ENCODE data around the gene ERBB2. TPM values are rescaled to one million over a fixed set of nuclear protein-coding genes. Genes with fewer than 3 reads are reported as not detected.

Gene ERBB2
- total and polyA plus RNA-seq, 2 experiments from 2014 or later = 30.3 to 55.4 TPM

DNA sequence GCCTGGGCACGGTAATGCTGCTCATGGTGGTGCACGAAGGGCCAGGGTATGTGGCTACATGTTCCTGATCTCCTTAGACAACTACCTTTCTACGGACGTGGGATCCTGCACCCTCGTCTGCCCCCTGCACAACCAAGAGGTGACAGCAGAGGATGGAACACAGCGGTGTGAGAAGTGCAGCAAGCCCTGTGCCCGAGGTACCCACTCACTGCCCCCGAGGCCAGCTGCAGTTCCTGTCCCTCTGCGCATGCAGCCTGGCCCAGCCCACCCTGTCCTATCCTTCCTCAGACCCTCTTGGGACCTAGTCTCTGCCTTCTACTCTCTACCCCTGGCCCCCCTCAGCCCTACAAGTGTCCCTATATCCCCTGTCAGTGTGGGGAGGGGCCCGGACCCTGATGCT lies 12.0 kb downstream of the ERBB2 start:
- 95 to 99% methylated on average over 10 of the region's 10 CpGs for WGBS, 2 experiments (ENCODE audit: low coverage in 1 of 2, low lambda C conversion rate in 2 of 2, missing lambda C conversion rate in 2 of 2)
- no peaks in the 10 kb centered on the region for H4K20me1 ChIP-seq (ENCODE audit: insufficient read depth)
- H3K27me3 ChIP-seq (replicated peaks; ENCODE audit: insufficient read depth) = no peaks in the 10 kb centered on the region
- H3K4me3 ChIP-seq = no peak overlapping the region
- H3K4me1 ChIP-seq (ENCODE audit: insufficient read depth) = no peaks in the 10 kb centered on the region
- DNase-seq = no peak
- no peak overlapping the region for H3K27ac ChIP-seq
- in situ Hi-C loops (cut with MboI) = no loop called here
- H3K79me2 ChIP-seq (ENCODE audit: insufficient read depth) = no peaks in the 10 kb centered on the region
- H3F3A ChIP-seq (ENCODE audit: insufficient read depth) = no peaks in the 10 kb centered on the region
- no peaks in the 10 kb centered on the region for H3K9me2 ChIP-seq (ENCODE audit: insufficient read depth)
- TF ChIP-seq EZH2 (IDR thresholded peaks at IDR 0.05; ENCODE audit: insufficient read depth, poor library complexity, severe bottlenecking) (no peak), EZH2phosphoT487 (IDR thresholded peaks at IDR 0.05; ENCODE audit: insufficient read depth, low read depth) (no peak)
- H3K4me2 ChIP-seq (ENCODE audit: unreplicated experiment) = no peak overlapping the region
- H3K36me3 ChIP-seq (ENCODE audit: low read depth) = no peaks in the 10 kb centered on the region; the same call in 1 of the 2 replicates
- no peaks in the 10 kb centered on the region for H3K9me3 ChIP-seq (ENCODE audit: low read depth)
- no peak overlapping the region for H2AFZ ChIP-seq
- H3K9ac ChIP-seq = no peak overlapping the region

DNA sequence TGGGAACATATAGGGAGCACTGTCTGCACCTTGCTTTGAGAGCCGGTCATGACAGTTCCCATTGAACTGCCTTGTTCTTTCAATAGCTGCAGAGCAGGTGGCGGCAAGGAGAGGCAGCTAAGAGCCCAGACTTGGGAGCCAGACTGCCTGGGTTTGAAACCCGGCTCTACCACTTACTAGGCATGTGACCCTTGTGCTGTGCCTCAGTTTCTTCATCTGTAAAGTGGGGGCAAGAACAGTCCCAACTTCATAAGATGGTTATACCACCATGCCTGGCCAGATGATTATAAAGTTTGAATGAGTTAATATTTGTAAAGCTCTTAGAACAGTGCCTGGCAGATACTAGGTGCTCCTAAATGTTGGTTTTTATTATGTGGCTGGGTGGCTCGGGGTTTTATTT lies 14.4 kb downstream of the ERBB2 start:
- Histone ChIP-seq H2AFZ (no peak overlapping the region), H3F3A (ENCODE audit: insufficient read depth) (peaks cover 5% of the 10 kb centered on the region; the same call in 1 of the 2 replicates), H3K27ac (no peak overlapping the region), H3K9me3 (ENCODE audit: low read depth) (no peaks in the 10 kb centered on the region), H3K4me1 (ENCODE audit: insufficient read depth) (no peaks in the 10 kb centered on the region), H3K4me3 (no peak overlapping the region), H3K79me2 (ENCODE audit: insufficient read depth) (no peaks in the 10 kb centered on the region), H3K27me3 (replicated peaks; ENCODE audit: insufficient read depth) (no peaks in the 10 kb centered on the region), H3K9me2 (ENCODE audit: insufficient read depth) (no peaks in the 10 kb centered on the region), H4K20me1 (ENCODE audit: insufficient read depth) (no peaks in the 10 kb centered on the region), H3K4me2 (ENCODE audit: unreplicated experiment) (no peak overlapping the region), H3K9ac (no peak overlapping the region), H3K36me3 (ENCODE audit: low read depth) (peaks cover 5% of the 10 kb centered on the region; the same call in 1 of the 2 replicates)
- DNase-seq = no peak
- in situ Hi-C loops (cut with MboI) = no loop called here
- TF ChIP-seq EZH2phosphoT487 (IDR thresholded peaks at IDR 0.05; ENCODE audit: insufficient read depth, low read depth) = no peak
- TF ChIP-seq EZH2 (IDR thresholded peaks at IDR 0.05; ENCODE audit: insufficient read depth, poor library complexity, severe bottlenecking) = no peak
- WGBS, 2 experiments (ENCODE audit: low coverage in 1 of 2, low lambda C conversion rate in 2 of 2, missing lambda C conversion rate in 2 of 2) = 97 to 98% methylated on average over 4 of the region's 4 CpGs

DNA sequence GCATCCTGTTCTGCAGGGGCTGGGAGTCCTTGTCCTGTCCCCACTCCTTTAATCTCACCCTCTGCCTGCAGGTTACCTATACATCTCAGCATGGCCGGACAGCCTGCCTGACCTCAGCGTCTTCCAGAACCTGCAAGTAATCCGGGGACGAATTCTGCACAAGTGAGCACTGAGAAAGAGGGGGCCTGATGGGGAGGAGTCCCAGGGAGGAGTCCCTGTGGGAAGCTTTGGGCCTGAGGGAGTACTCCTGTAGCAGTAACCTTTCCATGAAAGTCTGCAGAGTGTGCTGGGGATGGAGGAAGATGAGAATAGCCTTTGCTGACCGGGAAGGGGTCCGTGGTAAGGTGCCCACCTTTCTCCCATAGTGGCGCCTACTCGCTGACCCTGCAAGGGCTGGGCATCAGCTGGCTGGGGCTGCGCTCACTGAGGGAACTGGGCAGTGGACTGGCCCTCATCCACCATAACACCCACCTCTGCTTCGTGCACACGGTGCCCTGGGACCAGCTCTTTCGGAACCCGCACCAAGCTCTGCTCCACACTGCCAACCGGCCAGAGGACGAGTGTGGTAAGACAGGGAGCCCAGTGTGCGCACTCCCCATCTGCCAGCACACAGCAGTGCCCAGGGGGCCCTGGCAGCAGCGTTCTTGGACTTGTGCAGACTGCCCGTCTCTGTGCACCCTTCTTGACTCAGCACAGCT lies 15.7 kb downstream of the ERBB2 start:
- H3K27ac ChIP-seq = no peak overlapping the region
- WGBS, 2 experiments (ENCODE audit: low coverage in 1 of 2, low lambda C conversion rate in 2 of 2, missing lambda C conversion rate in 2 of 2) = 96 to 97% methylated on average over 17 to 18 of the region's 18 CpGs
- no peaks in the 10 kb centered on the region for H4K20me1 ChIP-seq (ENCODE audit: insufficient read depth)
- in situ Hi-C loops (cut with MboI) = no loop called here
- H3F3A ChIP-seq (ENCODE audit: insufficient read depth) = peaks cover 5% of the 10 kb centered on the region; the same call in 1 of the 2 replicates
- H3K9me3 ChIP-seq (ENCODE audit: low read depth) = no peaks in the 10 kb centered on the region
- no peaks in the 10 kb centered on the region for H3K27me3 ChIP-seq (replicated peaks; ENCODE audit: insufficient read depth)
- no peak for TF ChIP-seq EZH2 (IDR thresholded peaks at IDR 0.05; ENCODE audit: insufficient read depth, poor library complexity, severe bottlenecking)
- TF ChIP-seq EZH2phosphoT487 (IDR thresholded peaks at IDR 0.05; ENCODE audit: insufficient read depth, low read depth) = no peak
- no peak overlapping the region for H3K4me2 ChIP-seq (ENCODE audit: unreplicated experiment)
- peaks cover 5% of the 10 kb centered on the region; the same call in 1 of the 2 replicates for H3K36me3 ChIP-seq (ENCODE audit: low read depth)
- no peak overlapping the region for H3K4me3 ChIP-seq
- no peak for DNase-seq
- H3K9ac ChIP-seq = no peak overlapping the region
- no peak overlapping the region for H2AFZ ChIP-seq
- H3K9me2 ChIP-seq (ENCODE audit: insufficient read depth) = no peaks in the 10 kb centered on the region
- H3K4me1 ChIP-seq (ENCODE audit: insufficient read depth) = no peaks in the 10 kb centered on the region
- H3K79me2 ChIP-seq (ENCODE audit: insufficient read depth) = no peaks in the 10 kb centered on the region

DNA sequence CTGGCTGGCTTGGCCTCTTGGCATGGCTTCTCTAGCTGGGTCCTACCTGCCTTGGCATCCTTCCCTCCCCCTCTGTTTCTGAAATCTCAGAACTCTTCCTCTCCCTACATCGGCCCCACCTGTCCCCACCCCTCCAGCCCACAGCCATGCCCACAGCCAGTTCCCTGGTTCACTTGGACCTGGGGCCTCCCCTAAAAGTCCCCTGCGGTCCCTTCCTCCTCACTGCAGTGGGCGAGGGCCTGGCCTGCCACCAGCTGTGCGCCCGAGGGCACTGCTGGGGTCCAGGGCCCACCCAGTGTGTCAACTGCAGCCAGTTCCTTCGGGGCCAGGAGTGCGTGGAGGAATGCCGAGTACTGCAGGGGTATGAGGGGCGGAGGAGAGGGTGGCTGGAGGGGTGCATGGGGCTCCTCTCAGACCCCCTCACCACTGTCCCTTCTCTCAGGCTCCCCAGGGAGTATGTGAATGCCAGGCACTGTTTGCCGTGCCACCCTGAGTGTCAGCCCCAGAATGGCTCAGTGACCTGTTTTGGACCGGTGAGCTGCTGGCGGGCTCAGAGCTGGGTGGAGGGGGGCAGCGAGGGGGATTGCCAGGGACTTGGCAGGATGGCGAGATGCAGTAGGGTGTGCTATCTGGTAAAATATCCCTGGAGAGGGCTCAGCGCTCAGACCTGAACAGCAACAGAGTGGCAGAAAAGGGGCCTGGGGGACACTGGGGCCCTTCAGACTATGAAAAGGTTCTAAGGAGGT lies 16.4 kb downstream of the ERBB2 start:
- Histone ChIP-seq H4K20me1 (ENCODE audit: insufficient read depth) (no peaks in the 10 kb centered on the region), H3K4me3 (no peak overlapping the region), H2AFZ (no peak overlapping the region), H3K9ac (no peak overlapping the region), H3K9me3 (ENCODE audit: low read depth) (no peaks in the 10 kb centered on the region), H3F3A (ENCODE audit: insufficient read depth) (peaks cover 5% of the 10 kb centered on the region; the same call in 1 of the 2 replicates), H3K4me2 (ENCODE audit: unreplicated experiment) (no peak overlapping the region), H3K27ac (no peak overlapping the region), H3K9me2 (ENCODE audit: insufficient read depth) (no peaks in the 10 kb centered on the region), H3K27me3 (replicated peaks; ENCODE audit: insufficient read depth) (no peaks in the 10 kb centered on the region), H3K4me1 (ENCODE audit: insufficient read depth) (no peaks in the 10 kb centered on the region), H3K36me3 (ENCODE audit: low read depth) (peaks cover 5% of the 10 kb centered on the region; the same call in 1 of the 2 replicates), H3K79me2 (ENCODE audit: insufficient read depth) (no peaks in the 10 kb centered on the region)
- in situ Hi-C loops (cut with MboI) = no loop called here
- WGBS, 2 experiments (ENCODE audit: low coverage in 1 of 2, low lambda C conversion rate in 2 of 2, missing lambda C conversion rate in 2 of 2) = 93 to 94% methylated on average over 12 to 15 of the region's 15 CpGs
- TF ChIP-seq EZH2 (IDR thresholded peaks at IDR 0.05; ENCODE audit: insufficient read depth, poor library complexity, severe bottlenecking) (no peak), EZH2phosphoT487 (IDR thresholded peaks at IDR 0.05; ENCODE audit: insufficient read depth, low read depth) (no peak)
- no peak for DNase-seq

Data from GM23248 (cell line).